DND-41 (cell line): ENCODE data around the gene PAEP.

Source experiments
- ATAC-seq: fragments of 200-7000 bp; cut with Tn5 transposase; 3 replicates; pipeline ENCODE4 v1.9.1; 2021; ENCODE audit warnings: low read depth; ENCODE audit not compliant: insufficient read depth
- DNase-seq: peaks from one replicate; pipeline ENCODE4 v3.0.0-alpha.2; 2020
- H2AFZ ChIP-seq: 2 replicates; pipeline ENCODE4 v1.6.0; 2012; ENCODE audit warnings: low read depth, low read length
- H3K27ac ChIP-seq: 2 replicates; pipeline ENCODE4 v1.5.1; 2012; ENCODE audit warnings: low read length, inconsistent platforms
- H3K27me3 ChIP-seq: fragments of 200-600 bp; sonication (generic); 2 replicates; pipeline ENCODE4 v1.6.0; 2012; ENCODE audit warnings: low read length, mild to moderate bottlenecking, inconsistent platforms; ENCODE audit not compliant: insufficient read depth, poor library complexity
- H3K36me3 ChIP-seq: 2 replicates; pipeline ENCODE4 v1.5.1; 2012; ENCODE audit warnings: low read length, inconsistent platforms; ENCODE audit not compliant: insufficient read depth
- H3K4me1 ChIP-seq: 2 replicates; pipeline ENCODE4 v1.5.1; 2012; ENCODE audit warnings: mild to moderate bottlenecking, low read length; ENCODE audit not compliant: insufficient read depth
- H3K4me2 ChIP-seq: 2 replicates; pipeline ENCODE4 v1.6.0; 2012; ENCODE audit warnings: mild to moderate bottlenecking, moderate library complexity, low read length, inconsistent platforms; ENCODE audit not compliant: insufficient read depth
- H3K4me3 ChIP-seq, 2 experiments: fragments of 200-600 bp in 1 of 2; shearing (Covaris generic) in 1 of 2; 2 replicates each; pipeline ENCODE4 v1.5.1; 2012 to 2016; ENCODE audit warnings: inconsistent platforms in 2 of 2, low read length in 2 of 2, mild to moderate bottlenecking in 2 of 2, low read depth in 1 of 2, moderate library complexity in 1 of 2
- H3K79me2 ChIP-seq: 2 replicates; pipeline ENCODE4 v1.6.0; 2012; ENCODE audit warnings: low read length, inconsistent platforms; ENCODE audit not compliant: insufficient read depth
- H3K9ac ChIP-seq: 2 replicates; pipeline ENCODE4 v1.6.0; 2012; ENCODE audit warnings: low read depth, mild to moderate bottlenecking, inconsistent platforms, low read length, moderate library complexity
- H3K9me3 ChIP-seq: 2 replicates; pipeline ENCODE4 v1.5.1; 2012; ENCODE audit warnings: low read length, moderate library complexity, mild to moderate bottlenecking, inconsistent platforms; ENCODE audit not compliant: insufficient read depth, severe bottlenecking
- H4K20me1 ChIP-seq: 2 replicates; pipeline ENCODE4 v1.6.0; 2012; ENCODE audit warnings: low read length; ENCODE audit not compliant: insufficient read depth
- EZH2 ChIP-seq: IDR thresholded peaks from 3 replicates; pipeline ENCODE4 v1.6.1; 2012; ENCODE audit warnings: borderline replicate concordance, low read depth, mild to moderate bottlenecking, moderate library complexity, low read length, inconsistent platforms; ENCODE audit not compliant: severe bottlenecking
- TF ChIP-seq, protein P1 (sequence below): IDR thresholded peaks from 2 replicates; pipeline ENCODE4 v1.5.1; 2012; ENCODE audit warnings: borderline replicate concordance, low read length, moderate library complexity, mild to moderate bottlenecking; ENCODE audit not compliant: poor library complexity, severe bottlenecking; ENCODE audit errors: extremely low read depth

The PAEP gene

DNA sequence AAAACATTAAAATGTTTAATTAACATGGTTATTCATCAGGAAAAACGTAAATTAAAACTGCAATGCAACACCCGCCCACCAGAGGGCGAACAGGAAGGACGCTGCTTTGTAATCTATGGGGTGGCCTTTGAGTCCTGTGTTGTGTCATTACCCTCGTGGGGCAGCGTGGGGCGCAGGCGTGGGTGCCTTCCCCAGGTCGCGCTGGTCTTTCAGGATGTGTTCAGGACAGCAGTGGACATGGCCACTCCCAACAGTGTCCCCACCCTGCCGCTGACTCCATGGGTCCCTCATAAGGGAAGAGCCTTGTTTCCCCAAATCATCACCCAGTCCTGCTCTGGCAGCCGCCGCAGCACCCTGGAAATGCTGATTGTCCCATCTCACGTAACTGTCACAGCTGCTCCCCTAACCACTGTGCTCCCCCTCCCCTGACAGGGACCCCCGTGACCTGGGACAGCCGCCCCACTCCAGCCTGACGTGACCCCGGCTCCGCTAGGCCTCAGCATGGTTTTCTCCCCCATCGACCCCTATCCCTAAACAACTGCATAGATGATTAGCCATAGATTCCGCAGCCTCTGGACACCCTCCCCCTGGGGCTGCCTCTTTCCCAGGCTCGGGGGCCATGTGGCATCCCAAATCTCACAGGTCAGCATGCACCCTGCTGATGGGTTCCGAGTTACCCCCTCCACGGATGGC is 41.4 kb downstream of the PAEP start:
- ATAC-seq = peak; percentile 49; the same call in 1 of the 3 replicates

DNA sequence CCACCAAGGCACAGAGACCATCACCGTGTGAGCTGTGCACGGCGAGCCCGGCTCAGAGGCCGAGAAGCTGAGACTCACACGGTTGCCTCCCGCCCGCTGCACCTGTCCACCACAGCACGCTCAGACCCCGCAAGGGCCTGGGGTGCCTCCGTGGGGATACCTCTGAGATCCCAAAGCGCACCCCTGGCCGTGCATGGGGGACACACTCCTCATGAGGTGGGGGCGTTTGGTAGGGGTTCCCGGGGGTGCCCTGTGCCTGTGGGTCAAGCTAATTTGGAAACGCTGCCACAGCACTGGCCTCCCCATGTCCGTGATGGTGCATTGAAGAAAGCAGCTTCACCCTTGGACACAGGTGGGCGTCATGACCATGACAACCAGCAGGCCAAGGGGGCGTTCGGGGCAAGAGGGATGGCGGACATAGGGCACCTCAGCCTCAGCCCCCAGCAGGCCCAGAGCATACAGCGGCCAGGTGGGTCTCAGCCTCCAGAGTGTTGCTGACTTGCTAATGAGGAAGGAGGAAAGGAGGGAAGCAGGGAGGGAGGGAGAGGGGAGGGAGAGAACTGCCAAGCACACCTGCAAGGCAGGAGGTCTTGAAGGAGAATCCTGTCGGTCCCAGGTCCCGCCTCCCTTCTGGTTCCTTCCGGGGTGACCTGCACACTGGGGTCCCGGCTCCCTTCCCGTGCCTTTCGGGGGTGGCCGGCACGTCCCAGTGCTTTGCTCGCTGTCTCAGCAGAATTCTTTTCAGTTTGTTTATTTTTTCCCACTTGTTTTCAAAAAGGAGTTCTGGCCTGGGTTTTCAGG is 43.1 kb downstream of the PAEP start:
- Histone ChIP-seq H3K79me2 (no peaks in the 10 kb centered on the region), H3K4me1 (no peaks in the 10 kb centered on the region), H4K20me1 (no peaks in the 10 kb centered on the region), H3K9ac (no peak overlapping the region), H3K27me3 (peaks cover 6% of the 10 kb centered on the region), H2AFZ (no peak overlapping the region), H3K9me3 (no peaks in the 10 kb centered on the region), H3K27ac (no peak overlapping the region), H3K4me3 (no peak overlapping the region), H3K4me2 (no peak overlapping the region), H3K36me3 (no peaks in the 10 kb centered on the region)
- TF ChIP-seq, protein P1, sequence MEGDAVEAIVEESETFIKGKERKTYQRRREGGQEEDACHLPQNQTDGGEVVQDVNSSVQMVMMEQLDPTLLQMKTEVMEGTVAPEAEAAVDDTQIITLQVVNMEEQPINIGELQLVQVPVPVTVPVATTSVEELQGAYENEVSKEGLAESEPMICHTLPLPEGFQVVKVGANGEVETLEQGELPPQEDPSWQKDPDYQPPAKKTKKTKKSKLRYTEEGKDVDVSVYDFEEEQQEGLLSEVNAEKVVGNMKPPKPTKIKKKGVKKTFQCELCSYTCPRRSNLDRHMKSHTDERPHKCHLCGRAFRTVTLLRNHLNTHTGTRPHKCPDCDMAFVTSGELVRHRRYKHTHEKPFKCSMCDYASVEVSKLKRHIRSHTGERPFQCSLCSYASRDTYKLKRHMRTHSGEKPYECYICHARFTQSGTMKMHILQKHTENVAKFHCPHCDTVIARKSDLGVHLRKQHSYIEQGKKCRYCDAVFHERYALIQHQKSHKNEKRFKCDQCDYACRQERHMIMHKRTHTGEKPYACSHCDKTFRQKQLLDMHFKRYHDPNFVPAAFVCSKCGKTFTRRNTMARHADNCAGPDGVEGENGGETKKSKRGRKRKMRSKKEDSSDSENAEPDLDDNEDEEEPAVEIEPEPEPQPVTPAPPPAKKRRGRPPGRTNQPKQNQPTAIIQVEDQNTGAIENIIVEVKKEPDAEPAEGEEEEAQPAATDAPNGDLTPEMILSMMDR = no peak
- TF ChIP-seq EZH2 = no peak
- no peak for ATAC-seq
- DNase-seq = no peak

More for the DNA sequence above, 41.4 kb downstream of the PAEP start:
- Histone ChIP-seq H3K27ac (no peak overlapping the region), H3K4me2 (no peak overlapping the region), H4K20me1 (no peaks in the 10 kb centered on the region), H2AFZ (no peak overlapping the region), H3K79me2 (no peaks in the 10 kb centered on the region), H3K9me3 (no peaks in the 10 kb centered on the region), H3K27me3 (peaks cover 10% of the 10 kb centered on the region), H3K4me1 (no peaks in the 10 kb centered on the region), H3K4me3 (no peak overlapping the region), H3K9ac (no peak overlapping the region), H3K36me3 (no peaks in the 10 kb centered on the region)
- TF ChIP-seq, protein P1 = peak; percentile 74
- TF ChIP-seq EZH2 = no peak
- DNase-seq = peak; percentile 53

DNA sequence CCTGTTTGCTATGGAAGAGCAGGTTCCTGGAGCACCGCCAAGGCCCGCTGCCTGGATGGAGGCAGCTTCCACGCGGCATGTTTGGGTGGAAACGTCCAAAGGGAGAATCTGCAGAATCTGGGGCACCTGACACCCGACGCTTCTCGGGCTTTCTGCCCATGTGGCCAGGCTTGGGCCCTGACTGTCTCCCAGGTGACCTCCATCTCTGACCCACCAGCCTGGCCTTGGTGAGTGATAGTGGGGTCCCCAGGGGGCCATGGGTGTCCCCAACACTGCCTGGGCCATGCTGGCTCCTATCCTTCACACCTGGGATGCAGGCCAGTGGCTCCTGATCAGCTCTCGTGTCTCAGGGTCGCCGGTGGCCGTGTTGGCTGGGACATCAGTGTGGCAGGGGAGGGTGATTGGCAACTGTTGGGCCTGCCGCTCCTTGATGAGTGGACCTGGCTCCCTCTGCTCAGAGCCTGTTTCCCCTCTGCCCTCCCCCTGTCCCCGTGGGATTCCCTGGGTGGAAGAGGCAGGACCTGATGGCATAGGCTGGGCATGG is 43.8 kb downstream of the PAEP start:
- no peaks in the 10 kb centered on the region for H3K4me1 ChIP-seq
- H3K27me3 ChIP-seq = peaks cover 2% of the 10 kb centered on the region
- H3K36me3 ChIP-seq = no peaks in the 10 kb centered on the region
- H2AFZ ChIP-seq = no peak overlapping the region
- H3K4me3 ChIP-seq = no peak overlapping the region
- no peak for ATAC-seq
- no peaks in the 10 kb centered on the region for H3K9me3 ChIP-seq
- no peaks in the 10 kb centered on the region for H3K79me2 ChIP-seq
- H4K20me1 ChIP-seq = no peaks in the 10 kb centered on the region
- TF ChIP-seq, protein P1 = no peak
- no peak for TF ChIP-seq EZH2
- H3K4me2 ChIP-seq = no peak overlapping the region
- H3K9ac ChIP-seq = no peak overlapping the region
- H3K27ac ChIP-seq = no peak overlapping the region
- DNase-seq = no peak
